HG02870 (cell line): ENCODE measurements around the gene ADAMTSL5.
"Not testable (repeated sequence)": the region's sequence is repeated elsewhere in the genome, so short reads cannot be mapped to it uniquely, and the experiment has no call there.

Experiments
- ATAC-seq: cut with Tn5 transposase; IDR thresholded peaks from one replicate; pipeline ENCODE4 v1.9.1; 2021; ENCODE audit warnings: mild to moderate bottlenecking, moderate library complexity; ENCODE audit not compliant: unreplicated experiment

The ADAMTSL5 gene

DNA sequence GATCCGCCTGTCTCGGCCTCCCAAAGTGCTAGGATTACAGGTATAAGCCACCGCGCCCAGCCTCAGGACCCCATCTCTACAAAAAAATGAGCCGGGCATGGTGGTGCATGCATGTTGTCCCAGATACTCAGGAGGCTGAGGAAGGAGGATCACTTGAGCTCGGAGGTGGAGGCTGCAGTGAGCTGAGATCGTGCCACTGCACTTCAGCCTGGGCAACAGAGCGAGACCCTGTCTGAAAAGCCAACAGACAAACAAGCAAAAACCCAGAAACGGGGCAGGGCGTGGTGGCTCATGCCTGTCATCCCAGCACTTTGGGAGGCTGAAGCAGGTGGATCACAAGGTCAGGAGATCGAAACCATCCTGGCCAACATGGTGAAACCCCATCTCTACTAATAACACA is 18.0 kb upstream of the ADAMTSL5 start:
- not testable (repeated sequence) for ATAC-seq

DNA sequence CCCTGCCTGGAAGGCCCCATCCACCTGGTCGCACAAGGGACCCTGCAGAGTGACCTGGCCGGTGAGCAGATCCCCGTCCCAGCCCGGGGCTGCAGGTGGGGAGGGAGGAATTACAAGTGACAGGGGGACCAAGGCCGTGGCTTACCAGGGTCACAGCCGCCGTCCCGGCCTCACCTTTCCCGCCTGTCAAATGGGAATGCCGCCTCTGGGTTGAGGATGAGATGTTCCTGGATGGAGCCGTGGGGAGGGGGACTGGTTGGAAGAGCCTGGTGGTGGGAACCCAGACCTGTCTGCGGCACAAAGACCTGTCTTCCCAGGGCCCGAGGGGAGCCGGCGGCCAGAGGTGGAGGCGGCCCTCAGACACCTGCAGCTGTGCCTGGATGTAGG is 16.6 kb upstream of the ADAMTSL5 start:
- no peak for ATAC-seq

DNA sequence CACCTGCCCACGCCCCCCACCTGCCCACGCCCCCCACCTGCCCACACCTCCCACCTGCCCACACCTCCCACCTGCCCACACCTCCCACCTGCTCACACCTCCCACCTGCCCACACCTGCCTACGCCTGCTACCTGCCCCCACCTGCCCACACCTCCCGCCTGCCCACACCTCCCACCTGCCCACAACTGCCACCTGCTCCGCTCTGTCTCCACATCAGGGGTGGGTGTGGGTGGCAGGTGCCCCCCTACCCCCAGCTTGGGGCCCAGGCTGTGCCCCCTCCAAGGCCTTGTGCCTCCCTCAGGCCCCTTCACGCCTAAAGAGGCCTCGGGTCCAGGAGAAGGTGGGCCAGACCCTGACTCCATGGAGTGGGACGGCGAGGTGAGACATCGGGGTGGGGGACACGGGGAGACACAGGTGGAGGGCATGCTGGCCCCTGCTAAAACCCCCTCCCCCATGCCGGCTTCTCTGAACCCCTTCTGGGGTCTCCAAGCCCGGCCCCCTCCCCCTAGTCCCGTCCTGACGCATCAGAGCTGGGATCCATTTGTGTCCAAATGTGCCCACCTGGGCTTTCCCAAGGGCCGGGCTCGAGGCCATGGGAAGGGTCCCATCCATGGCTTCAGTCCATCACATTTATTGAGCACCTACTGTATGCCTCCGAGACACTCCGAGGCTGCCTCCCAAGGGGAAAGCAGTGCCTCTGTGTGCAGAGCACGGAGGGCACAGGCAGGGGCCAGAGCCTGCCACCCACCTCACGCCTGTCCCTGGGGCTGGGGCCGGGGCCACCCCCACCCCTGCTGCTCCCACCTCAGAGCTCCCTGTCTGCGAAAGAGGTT is 16.0 kb upstream of the ADAMTSL5 start:
- ATAC-seq, result no peak

DNA sequence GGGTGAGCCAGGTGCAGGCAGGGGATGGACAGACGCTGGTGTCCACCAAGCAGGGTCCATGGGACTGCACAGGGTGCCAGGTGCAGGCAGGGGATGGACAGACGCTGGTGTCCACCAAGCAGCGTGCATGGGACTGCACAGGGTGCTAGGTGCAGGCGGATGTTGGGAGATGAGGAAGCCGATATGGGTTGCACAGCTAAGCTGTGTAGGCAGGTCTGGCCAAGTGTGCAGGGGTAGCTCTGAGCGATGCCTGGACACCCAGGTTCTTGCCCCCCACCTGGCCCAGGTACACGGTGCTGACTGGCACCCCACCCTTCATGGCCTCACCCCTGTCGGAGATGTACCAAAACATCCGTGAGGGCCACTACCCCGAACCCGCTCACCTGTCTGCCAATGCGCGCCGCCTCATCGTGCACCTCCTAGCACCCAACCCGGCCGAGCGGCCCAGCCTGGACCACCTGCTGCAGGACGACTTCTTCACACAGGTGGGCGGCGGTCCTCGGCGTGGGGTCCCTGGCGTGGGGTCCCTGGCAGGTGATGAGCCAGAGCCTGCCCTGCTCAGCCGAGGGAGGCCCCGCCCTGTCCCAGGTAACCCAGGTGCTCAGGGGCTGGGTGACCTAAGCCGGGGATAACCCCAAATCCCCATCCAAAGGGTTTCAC is 15.0 kb upstream of the ADAMTSL5 start:
- no peak for ATAC-seq

DNA sequence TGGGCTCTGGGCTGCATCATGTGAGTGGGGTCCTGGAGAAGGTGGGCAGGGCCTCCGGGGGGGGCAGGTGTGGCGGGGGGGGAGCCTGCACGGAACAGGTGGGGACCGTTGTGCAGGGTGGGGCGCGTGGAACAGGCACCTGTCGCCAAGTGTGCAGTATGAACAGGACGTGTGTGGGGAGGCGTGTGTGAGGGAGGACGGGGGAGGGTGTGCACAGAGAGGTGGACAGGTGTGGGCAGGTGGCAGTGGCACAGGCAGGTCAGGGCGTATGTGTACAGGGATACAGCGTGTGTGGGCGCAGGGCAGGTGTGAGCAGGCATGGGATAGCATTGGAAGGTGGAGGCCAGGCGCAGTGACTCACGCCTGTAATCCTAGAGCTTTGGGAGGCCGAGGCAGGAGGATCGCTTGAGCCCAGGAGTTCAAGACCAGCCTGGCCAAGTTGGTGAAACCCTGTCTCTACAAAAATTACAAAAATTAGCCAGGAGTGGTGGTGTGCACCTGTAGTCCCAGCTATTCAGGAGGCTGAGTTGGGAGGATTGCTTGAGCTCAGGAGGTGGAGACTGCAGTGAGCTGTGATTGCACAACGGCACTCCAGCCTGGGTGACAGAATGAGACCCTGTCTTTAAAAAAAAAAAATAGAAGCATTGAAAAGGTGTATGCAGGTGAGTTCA is 14.3 kb upstream of the ADAMTSL5 start:
- no peak for ATAC-seq

DNA sequence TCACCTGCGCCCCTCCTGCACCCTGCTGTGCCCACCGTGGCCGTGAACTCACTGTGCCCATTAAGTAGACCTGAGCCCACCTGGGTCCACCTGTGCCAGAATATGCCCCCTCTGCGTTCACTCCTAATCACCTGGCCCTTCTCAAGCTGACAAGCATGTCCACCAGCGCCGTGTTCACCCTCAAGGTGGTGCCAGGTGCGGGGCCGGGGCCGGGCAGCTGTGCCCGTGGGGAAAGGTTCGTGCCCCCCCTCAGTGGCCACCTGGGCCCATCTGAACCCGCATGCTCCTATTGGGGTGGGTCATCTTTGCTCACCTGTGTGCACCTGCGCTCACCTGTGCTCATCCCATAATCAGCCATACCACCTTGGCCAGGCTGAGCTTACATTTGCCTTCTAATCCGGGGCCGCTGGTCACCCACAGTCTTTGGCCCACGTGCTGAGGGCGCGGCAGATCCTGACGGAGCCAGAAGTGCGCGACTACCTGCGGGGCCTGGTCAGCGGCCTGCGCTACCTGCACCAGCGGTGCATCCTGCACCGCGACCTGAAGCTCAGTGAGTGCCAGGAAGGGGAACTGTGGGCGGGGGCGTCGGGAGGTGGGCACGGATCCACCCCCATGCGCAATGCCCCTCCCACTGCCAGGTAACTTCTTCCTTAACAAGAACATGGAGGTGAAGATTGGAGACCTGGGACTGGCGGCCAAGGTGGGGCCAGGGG is 13.4 kb upstream of the ADAMTSL5 start:
- no peak for ATAC-seq

DNA sequence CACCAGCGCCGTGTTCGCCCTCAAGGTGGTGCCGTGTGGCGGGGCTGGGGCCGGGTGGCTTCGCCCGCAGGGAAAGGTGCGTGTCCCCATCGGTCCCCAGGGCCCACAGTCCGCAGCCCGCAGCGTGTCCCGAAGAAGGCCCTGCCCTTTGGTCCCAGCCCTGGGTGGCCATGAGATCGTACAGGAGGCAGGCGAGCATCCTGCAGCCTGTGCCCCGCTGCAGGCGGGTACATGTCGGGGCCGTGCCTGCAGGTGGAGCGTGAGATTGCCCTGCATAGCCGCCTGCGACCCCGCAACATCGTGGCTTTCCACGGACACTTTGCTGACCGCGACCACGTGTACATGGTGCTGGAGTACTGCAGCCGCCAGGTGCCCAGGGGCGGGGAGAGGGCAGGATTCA is 12.5 kb upstream of the ADAMTSL5 start:
- ATAC-seq, result no peak

DNA sequence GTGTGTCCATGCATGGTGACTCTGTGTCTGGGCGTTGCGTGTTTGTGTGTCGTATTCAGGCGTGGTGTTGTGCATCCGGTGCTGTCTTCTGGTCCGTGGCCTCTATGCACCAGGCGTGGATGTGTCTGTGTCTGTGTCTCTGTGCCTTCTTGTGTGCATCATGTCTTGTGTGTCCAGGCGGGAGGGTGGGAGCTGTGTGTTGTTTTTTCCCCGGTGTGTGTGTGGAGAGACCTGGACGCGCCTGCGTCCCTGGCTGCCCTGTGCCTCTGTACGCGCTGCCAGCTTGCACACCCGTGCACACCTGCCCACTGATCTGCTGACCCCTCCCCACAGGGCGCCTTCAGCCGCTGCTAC is 12.1 kb upstream of the ADAMTSL5 start:
- no peak for ATAC-seq

DNA sequence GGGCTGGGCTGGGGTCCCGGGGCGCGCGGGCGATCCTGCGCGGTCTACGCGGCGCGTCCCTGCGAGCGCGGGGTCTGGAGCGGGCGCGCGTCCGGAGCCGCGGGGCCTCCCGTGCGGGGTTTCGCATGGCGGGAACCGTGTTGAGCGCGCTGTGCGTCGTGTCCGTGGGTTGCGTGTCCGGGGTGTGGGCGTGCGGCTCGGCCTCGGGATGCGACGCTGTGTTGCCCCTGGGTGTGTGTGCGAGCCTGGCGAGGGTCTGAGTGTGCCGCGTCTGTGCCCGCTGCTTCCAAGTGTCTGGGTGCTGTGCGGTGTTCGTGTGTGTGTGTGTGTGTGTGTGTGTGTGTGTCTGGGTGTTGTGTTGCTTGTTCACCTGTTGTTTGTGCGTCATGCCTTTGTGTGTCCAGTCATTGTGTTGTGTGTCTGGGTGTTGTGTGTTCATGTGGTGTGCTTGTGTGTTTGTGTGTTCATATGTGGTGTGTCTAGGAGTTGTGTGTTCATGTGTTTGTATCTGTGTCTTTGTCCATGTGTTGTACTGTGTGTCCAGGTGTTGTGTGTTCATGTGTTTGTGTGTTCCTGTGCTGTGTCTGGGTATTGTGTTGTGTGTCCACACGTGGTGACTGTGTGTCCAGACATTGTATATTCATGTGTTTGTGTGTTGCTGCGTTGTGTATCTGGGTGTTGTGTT is 11.6 kb upstream of the ADAMTSL5 start:
- ATAC-seq, result no peak

DNA sequence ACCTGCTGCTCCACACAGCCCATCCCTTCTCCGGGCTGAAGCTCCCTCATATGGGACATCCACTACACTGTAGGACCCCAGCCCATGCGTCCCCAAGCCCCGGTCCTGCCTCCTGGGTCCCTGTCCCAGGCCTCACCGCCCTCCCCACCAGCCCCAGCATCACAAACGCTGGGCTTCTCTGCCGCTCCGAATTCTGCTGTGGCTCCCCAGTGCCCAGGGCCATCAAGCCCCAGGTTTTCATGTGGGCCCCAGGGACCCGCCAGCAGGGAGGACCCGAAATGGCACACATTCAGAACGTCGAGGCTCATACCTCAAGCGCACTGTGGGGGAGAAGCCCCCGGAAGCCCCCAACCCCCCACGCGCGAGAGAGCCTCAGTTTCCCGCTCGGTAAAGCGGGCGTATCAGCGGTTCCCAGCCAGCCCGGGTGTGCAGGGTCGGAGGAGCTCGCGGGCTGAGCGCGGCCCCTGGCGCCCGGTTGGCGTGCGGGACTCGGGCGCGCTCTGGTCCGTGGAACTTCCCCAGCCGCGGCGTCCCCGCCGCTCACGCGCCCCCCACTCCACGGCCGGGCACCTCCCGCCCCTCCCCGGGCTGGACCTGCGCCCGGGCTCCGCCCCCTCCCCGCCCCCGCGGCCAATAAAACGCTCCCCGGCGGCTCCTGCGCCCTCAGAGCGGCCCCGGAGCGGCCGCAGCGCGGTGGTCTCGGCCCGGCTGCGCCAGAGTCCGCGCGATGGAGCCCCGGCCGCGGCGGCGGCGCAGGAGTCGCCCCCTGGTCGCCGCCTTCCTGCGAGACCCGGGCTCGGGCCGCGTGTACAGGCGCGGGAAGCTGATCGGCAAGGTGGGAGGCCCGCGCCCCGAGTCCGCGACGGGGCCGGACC is 10.8 kb upstream of the ADAMTSL5 start, which contains the start of gene PLK5:
TSS of gene PLK5 (plus strand) at position 666 of the 875 bp plus-strand sequence. CDS start 2,920 bp downstream, outside the sequence.
- ATAC-seq, result no peak

DNA sequence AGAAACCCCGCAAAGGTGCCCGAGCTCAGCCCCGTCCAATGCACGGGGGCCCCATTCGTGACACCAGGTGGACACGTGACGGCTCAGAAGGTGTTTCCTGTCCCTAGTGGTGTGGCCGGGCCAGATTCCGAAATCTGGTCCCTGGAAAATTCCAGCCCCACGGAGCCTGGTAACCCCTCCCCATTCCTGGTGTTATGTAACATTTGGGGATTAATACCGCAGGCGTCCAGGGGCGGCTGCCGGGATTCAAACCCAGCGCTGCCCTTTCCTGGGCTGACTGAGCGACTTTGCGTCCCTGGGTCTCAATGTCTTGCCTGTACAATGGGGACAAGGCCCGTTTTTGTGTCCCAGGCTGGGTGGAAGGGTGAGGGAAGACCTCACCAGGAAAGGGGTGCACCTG is 10.0 kb upstream of the ADAMTSL5 start:
- no peak for ATAC-seq

DNA sequence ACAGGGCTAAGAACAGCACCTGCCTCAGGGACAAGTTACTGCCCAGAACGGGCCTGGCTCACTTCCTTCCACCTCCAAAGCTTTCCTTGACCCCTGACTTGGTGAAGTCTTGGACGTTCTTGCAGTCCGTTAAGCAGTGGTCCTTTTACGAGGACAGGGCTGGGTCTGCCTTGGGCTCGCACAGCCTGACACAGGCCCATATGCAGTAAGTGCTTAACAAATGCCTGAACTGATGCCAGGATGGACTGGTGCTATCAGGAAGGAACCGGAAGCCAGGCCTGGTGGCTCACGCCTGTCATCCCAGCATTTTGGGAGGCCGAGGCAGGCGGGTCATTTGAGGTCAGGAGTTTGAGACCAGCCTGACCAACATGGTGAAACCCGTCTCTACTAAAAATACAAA is 9.2 kb upstream of the ADAMTSL5 start:
- ATAC-seq, result no peak

DNA sequence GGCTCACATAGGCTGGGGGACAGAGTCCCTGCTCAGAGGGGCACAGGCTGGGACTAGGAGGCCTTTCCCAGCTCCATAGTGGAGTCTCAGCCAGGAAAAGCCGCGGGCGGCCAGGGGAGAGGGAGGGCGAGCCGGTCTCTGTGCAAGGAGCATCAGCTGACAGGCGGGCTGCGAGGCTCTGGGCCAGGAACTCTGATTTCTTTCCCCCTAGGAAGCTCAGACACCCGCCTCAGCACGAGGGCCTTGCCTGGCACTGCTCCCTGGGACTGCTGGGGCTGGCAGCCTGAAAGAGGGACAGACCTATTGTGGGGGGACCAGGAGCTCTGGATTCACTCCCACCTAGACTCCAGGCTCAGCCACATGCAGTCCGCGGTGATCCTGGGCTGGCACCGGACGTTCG is 8.8 kb upstream of the ADAMTSL5 start:
- ATAC-seq, result no peak

DNA sequence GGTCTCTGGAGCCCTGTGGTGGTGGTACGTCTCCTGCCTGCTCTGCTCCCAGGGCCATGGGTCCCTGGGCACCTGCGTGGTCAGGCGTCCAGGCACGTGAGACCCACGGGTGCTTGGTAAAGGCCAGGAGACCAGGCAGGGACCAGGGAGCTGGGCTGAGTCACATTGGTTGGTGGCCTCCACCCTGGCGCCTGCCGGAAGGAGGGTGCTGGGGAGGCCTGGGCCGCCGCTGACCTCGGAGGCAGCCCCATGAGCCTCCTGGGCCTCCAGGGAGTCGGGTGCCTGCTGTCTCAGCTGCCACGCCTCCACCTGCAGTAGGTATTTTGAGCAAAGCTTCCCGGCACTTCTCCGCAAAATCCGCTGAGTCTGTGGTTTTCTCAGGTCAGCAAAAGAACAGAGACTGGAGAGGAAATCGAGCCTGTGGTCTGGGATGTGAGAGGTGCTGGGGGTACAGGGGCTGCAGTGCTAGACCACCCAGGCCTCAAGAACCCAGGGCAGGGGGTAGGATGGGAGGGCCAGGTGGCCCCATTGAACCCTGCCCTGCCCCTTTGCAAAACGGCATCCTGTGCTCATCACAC is 7.5 kb upstream of the ADAMTSL5 start:
- ATAC-seq, result no peak

DNA sequence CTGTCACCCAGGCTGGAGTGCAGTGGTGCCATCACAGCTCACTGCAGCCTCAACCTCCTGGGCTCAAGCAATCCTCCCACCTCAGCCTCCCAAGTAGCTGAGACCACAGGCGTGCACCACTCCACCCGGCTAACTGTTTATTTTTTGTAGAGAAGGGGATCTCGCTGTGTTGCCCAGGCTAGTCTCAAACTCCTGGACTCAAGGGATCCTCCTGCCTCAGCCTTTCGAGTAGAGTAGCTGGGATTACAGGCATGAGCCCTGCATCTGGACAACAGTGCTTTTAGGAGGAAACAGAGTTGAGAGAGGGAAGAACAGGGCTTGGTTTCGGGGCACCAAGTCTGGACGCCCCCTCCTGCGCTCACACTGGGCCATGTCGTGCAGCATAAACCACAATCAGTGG is 7.0 kb upstream of the ADAMTSL5 start:
- not testable (repeated sequence) for ATAC-seq

DNA sequence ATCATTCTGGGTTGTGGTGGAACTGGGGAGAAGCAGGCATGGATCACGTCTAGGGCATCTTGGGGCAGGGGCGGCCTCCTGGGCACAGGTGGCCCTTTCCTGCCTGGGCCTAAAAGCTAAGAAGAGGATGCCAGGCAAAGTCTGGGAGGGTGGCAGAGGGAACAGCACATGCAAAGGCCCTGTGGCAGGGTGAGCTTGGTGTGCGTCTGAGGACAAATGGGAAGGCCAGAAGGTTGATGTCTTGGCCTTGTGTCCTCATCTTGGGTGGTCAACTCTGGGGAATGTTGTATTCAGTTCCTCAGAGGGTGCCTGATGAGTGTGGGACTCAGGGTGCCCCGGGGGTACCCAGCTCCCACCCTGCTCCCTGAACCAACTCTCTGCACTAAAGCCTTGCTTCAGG is 5.7 kb upstream of the ADAMTSL5 start:
- no peak for ATAC-seq

DNA sequence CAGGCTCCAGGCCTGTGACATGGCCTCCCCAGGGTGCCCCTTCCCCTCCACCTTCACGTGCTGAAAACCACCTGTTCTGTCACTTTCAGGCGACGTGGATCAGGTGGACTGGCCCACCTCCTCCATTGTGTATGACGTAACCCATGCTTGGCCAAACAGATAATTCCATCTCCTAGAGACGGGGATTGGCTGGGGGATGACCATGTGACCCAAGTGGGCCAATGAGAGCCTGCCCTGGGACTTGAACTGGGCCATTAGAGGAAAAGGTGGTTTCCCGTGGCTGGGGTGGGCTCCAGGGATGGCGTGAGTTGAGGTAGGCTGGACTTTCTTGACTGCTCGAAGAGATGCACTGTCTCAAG is 3.6 kb upstream of the ADAMTSL5 start:
- ATAC-seq, result no peak

DNA sequence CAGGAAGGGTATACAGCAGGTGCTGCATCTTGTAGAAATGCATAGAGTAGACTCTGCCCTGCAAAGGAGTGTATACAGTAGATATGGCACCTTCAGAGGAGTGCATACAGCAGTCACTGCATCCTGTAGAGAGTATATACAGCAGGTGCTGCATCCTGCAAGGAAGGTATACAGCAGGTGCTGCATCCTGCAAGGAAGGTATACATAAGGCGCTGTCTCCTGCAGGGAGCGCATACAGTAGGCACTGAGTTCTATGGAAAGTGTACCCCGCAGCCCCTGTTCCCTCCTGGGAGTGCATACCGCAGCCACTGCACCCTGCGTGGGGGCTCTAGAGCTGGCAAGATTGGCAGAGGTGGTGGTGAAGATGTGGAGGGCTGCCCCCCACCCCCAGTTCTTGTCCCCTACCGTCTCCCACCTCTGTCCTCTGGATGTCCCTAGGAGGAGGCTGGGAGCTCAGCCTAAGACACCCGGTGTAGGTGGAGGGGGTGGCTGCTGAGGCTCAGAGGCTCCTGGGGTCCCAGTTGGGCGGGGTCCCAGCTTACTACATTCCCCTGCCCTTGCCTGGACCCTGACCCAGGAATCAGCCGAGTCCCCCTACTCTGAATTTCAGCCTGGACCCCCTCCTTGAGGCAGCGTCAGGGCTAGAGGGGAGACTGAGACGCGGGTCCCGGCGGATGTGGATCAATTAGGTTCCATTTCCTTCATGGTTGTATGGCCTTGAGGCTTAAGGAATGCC is 2.3 kb upstream of the ADAMTSL5 start:
- ATAC-seq, result no peak

DNA sequence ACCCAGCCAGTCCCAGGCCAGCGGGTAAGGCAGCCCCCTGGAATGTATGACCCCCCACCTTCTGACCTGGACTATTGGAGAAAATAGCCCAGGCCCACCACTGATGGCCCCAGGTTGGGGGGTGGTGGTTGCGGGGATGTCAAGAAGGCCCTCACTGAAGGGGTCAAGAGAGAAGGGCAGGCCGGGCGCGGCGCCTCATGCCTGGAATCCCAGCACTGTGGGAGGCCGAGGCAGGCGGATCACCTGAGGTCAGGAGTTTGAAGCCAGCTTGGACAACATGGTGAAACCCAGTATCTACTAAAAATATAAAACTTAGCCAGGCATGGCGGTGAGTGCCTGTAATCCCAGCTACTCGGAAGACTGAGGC is 1.5 kb upstream of the ADAMTSL5 start:
- ATAC-seq, result no peak
